GM21786 (cell line): ENCODE measurements around the gene LIFR.
"Not testable (repeated sequence)": the region's sequence is repeated elsewhere in the genome, so short reads cannot be mapped to it uniquely, and the experiment has no call there.

Experiments used
- ATAC-seq: cut with Tn5 transposase; IDR thresholded peaks from one replicate; pipeline ENCODE4 v1.9.1; 2021; ENCODE audit not compliant: unreplicated experiment

LIFR gene

DNA sequence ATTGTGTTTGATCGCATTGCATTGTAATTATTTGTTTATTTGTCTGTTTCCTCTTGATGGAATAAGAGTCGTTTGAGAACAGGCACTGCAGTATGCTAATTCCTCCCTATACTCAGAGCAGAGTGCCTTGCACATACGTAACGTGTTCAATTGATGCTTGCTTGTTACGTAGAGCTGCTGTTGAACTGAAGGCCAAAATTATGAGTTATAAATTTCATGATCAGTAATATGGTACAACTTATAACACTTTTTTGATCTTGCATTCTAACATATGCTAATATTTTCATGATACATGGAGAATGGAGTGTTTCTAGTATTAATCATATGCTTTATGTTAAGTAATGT, 26.5 kb upstream of the LIFR start:
- ATAC-seq, result no peak

DNA sequence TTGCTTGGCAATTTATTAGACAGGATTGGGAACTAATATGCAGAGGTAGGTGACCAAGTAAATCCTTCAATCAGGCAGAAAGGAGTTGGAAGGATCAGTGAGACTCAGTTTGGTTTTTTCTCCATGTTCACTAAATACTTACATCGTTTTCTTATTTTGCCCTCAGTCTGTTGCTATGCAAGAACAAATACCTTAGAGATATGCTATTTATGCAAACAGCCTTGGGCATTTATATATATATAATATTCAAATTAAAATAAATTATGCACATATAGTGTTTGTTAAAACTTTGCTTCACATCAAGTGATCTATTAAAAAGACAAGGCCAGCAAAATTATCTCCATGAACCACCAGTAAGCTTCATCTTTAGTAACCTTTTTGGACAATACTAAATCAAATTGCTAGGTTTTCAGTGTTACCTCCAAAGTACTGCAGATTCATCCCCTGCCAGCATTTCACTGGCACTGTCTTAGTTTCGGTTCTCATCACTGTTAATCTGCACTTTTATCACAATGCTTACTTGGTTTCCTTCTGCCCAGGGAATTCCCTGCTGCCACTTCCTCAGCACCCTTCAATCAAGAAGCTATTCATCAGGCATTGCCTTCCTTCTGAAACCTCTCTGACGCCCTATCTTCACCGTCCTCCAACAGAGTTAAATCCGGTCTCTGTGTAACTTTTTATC, 26.0 kb upstream of the LIFR start:
- ATAC-seq, result no peak

DNA sequence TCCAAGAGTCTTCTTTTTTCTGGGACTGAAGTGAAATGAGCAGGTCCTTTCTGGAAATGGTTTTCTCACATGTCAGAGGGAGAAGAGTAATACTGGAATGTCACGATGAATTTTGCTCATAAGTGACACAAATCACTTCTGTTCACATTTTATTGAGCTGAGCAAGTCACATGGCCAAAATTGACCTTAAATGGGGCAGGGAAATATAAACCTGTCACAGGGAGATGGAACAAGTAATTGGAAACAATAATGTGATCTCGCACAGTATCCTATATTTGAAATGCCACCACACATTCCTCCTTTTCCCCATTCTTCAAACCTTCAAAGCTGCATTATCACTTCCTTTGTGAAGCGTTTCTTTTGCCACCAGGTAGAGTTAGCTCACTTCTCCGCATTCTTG, 25.2 kb upstream of the LIFR start:
- no peak for ATAC-seq

DNA sequence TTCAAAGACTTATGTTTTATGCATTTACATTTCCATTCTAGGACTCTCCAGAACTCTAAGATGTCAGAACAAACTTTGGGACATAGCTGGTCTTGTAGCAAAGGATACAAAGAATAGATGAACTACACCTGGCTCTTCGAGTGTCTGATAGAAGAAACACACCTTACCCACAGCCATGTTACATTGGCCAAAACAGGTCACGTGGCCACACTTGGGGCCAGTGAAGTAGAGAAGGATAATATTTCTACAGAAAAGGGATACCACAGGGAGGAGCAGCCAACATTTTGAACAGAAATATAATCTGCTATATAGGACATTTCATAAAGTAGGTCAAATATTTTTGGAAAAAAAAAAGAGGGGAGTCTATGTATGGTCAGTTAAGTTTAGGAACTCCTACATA, 22.7 kb upstream of the LIFR start:
- ATAC-seq, result no peak

DNA sequence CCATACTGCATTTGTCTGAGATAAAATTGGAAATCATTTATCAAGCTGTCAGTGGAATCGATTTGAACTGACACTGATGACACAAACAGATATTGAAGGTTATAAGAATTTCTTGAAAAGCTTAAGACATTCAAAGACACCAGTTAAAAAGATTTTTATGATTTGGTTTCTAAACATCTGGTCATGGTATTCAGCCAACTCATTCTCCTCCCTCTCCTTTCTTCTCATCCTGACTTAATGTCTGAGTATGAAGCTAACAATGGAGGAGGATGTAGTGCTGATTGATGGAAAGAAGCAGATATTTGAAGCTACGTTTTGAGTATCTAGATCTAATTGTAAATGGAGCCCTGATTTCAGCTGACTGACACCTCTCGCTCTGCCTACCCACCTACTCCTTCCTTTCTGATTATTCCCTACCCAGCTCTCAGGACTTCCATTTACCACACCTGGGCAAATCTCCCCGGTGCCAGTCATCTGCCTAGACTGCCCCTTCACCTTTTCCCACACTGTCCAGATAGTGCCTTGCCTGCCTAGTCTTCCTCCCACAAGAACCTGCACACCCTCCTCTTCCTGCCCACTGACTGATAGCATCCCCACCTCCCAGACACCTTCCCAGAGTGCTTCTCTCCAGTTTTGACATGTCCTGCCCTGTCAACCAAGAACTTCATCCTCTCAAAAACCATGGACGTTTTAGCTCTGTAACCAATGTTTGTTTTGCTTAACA, 20.7 kb upstream of the LIFR start:
- no peak for ATAC-seq

DNA sequence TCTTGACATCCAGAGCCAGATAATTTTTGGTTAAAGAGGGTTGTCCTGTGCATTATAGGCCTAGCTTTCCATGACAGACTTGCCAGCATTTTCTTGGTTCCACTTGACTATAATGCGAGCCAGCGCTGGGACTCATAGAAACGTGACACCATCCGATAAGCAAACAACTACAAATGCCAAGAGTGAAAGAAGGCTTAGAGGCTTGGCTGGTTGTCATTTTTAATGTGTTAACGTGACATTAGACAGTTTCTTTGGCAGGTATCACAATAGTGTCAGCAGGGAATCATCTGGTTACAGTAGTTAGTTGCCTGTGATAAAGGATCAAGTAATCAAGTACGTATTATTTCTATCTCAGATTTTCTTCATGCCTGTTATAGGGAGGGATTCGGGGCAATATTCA, 20.0 kb upstream of the LIFR start:
- no peak for ATAC-seq

DNA sequence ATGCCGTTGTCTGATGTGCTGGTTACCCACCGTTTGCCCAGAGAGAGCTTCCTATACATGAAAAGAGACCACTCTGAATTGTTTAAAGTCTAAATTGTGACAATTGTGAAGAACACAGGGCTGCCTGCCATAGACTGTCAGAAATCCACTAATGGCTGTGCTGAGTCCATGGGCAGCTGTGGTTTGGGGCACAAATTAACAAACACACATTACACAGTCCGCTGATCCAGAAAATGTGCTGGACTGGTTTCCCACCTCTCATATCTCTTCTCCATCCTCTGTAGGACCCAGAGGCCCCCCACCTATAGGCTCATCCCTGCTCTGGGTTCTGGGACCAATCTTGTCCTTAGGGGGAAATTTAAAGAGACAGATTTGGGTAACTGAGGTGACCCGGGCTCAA, 19.0 kb upstream of the LIFR start:
- no peak for ATAC-seq

DNA sequence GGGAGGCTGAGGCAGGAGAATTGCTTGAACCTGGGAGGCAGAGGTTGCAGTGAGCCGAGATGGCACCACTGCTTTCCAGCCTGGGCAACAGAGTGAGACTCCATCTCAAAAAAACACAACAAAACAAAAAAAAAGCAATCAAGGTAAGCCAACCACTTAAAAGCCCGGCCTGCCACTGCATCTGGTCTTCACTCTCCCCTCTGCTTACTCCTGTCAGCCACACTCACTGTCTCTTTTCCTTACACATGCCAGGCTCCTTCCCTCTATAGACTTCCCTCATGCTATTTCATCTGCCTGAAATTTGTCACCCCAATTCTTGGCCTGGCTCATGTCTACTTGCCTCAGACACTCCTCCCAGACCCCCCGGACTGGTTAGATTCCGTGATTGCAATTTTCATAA, 17.6 kb upstream of the LIFR start:
- ATAC-seq, result no peak

DNA sequence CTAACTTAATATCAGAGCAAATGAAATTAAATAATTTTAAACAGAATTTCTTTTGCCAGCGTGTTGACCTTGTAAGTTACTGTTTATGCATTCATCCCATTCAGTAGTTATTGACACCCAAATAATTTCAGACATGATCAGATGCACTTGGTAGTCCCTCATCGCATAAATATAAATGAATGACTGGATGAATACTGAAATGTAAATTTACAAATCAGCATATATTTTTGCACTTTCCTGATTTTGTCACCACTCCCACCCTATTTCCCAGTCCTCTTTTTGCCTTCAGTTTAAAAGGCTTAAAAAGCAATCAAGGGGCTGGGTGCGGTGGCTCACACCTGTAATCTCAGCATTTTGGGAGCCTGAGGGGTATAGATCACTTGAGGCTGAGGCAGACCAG, 17.1 kb upstream of the LIFR start:
- no peak for ATAC-seq

DNA sequence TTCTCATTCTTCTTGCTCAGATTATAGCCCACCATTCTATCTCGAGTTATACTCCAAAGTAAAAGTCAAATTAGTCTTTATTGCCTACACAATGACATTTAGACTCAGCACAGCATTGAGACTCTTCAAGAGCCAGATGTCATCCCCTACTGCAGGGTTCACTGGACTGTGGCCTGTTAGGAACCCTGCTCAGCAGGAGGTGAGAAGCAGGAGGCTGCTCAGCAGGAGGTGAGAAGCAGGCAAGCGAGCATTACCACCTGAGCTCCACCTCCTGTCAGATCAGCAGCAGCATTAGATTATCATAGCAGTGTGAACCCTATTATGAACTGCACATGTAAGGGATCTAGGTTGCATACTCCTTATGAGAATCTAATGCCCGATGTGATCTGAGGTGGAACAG, 12.7 kb upstream of the LIFR start:
- no peak for ATAC-seq

DNA sequence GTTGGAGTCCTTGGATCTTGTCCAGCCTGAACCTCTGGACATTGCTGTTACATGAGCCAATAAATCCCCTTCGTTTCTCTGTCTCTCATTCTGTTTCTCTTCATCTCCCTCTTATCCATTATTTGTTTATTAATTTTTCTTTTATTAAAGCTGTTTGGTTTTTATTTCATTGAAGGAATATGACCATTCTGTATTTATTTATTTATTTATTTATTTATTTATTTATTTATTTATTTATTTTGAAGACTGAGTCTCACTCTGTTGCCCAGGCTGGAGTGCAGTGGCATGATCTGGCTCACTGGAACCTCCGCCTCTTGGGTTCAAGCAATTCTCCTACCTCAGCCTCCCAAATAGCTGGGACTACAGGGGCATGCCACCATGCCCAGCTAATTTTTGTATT, 10.9 kb upstream of the LIFR start:
- ATAC-seq, result not testable (repeated sequence)

DNA sequence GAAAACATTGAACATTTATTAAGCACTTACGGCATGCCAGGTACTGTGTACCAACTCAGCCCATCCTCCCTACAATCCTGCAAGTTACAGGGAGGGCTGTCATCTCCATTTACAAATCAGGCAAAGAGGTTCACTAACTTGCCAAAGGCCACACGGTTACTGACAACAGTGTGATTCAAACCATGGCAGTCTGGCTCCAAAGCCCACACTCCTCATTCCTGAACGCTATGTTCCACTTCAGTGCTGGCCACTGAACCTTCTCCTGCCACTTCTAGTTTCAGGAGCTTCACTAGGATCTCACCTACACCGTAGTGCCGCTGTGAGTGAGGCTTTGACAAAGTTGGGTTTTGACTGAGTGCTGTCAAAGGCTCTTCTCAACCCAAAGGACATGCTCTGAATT, 7.2 kb upstream of the LIFR start:
- ATAC-seq, result no peak

DNA sequence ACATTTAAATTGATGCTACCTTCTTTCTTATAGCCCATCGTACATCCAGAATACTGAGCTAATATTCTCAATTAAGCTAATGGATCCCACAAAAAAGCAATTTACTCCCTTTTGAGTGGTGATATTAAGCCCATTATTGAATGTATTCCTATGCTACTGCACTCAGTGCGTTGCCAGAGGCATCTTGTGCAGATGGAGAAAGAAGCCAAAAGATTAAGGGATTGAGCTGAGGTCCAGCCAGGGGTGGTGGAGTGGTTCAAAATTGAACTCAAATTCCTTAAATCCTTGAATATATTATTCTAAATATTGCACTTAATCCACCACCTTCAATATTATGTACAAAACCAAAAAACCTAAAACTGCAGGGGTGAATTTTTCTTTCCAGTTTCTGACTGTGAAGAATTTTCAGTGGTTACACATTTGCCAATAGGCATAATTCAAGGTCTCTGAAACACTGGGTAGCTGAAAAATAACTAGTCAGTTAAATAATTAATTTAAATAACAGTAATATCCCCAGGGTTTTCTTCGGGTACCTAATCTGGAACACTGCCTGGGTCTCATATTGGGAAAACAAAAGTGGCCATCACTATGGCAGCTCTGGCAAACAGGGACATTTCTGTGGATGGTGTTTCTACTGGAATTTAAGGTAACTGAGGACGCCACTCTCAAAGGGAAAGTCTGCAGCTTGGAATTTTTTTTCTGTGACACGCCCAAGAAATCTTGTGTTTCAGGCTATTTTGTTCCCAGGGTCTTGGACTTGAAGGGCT, 6.2 kb upstream of the LIFR start:
- no peak for ATAC-seq

DNA sequence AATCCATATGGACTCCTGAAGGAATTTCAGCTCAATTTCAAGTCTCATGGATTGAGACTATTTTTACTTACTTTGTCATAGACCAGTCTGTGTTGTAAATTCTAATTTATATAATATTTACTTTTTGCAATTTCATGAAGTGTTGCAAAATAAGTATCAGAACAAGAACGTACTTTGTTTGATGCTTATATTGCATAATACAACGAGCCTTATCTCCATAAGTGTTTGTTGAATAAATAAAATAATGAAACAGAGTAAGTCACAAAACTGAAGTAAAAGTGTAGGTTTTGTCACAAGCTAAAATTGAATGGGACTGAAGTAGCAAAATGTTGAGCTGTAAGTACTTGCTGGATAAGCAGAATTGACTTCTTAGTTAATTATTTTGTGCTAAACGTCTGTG, 3.0 kb upstream of the LIFR start:
- ATAC-seq, result no peak

DNA sequence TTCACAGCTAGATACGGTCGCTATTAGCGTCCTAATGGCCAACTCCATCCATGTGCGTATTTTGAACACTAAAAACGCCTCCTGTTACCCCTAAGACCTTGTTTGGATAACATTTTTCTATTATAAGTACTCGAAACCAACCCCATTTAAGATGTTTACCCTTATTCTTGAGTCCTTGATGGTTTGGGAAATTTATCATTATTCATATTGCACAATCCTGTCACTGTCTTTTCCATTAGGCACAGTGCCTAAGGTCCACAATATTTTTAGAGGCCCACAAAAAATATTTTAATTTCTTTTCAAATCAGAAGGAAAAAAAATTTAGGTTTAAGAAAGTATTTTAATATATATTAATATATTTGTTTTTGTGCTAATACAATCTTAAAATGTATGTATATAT, 1.3 kb upstream of the LIFR start:
- no peak for ATAC-seq

DNA sequence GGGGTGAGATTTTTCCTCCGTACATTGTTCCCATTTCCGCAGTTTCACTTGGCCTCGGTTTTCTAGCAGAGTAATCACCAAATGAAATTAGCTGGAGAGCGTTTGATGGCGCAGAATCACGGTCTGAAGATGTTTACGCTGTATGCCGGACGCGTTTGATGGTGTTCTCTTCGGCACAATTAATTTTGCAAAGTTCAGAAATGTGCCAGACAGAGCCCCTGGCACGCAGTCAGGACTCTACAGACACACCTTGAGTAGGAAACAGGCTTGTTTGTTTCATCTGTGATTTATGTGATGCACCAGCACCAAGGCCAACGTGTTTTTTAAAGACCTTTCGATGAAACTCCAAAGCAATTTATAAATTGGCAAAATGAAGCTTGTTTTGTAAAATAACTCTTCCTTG, 863 bp upstream of the LIFR start:
- ATAC-seq, result no peak

DNA sequence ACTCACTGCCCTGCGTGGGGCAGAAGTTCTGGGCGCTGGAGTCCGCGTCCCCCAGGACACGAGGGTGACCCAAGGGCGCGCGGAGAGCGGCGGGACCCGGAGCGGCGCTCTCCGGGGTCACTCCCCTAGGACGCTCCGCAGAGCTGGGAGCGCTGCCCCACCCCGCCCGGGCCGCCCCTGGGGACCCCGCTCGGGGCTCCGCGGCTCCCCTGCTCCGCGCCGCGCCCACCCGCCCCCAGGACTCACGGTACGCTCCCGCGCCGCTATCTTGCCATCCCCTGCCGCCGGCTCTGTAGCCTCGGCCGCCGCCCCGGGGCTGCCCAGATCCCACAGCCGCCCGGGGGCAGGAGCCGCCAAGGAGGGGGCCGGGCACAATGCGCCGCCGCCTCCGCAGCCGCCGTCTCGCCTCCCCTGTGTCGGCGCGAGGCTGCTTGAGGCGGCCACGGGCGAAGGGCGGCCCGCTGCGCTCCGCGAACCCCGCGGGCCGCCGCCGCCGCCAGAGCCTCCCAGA, 303 bp downstream of the LIFR start:
- ATAC-seq, result no peak

DNA sequence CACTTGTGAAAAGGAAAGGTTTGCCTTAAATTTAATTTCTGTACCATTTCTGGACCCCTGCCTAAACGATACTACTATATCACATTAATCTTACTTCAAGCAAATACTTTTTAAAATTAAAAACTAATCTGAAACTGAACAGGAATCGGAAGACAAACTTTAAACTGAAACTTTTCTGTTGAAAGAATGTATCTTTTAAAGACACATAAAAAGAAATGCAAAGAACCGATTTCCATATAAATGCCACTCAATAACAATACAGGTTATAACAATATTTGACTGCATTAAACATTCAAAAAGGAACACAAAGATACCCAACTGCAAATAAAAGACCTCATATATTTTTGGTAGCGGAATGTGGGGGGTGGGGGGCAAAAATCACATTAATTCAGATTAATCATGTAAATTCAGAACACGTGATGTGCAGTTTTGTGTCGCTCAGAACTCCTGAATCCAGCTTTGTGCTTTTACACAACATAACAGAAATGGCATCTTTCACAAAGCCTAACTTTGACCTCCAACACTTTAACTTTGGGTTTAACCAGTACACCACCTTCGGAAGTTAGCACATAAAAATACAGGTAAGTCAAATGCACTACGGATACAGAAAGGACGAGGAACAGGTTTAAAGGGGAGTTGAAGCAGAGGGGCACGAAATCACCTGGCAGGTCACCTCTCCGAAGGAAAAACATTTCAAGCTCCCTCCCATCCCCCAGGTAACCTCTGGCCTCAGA, 925 bp downstream of the LIFR start:
- ATAC-seq, result no peak

DNA sequence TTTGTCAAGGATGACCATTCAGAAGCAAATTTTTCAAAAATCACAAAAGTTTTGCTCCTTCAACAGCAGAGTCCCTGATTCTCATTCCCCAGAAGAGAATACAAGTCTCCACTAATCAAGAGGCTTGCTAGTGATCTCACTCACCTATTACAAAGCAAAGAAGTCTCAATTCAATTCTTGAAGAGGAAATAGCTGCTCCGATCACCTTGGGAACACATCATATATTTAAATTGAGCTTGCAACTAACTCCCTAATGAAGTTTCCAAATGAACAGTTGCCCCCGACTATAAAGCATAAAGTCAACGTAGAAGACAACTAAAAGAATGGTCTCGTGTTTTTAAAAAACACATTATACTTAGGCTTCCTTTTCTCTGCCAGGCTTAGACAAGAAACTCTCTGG, 1.6 kb downstream of the LIFR start:
- no peak for ATAC-seq

DNA sequence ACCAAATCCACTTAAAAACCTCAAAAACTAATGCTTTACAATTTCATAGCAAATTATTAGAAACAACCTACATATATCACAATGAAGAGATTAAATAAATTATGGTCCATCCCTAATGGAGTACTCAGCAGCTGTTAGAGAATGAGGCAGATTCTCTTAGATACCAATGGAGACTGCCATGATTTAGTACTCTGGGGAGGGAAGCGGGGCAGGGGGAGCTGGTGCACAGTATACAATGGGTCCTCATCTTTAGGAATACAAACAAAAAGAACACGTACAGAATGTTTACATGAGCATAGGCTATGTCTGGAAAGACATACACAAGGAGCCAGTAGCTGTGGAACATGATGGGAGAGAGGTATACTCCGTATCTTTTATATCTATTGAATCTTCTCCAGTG, 2.0 kb downstream of the LIFR start:
- ATAC-seq, result no peak

DNA sequence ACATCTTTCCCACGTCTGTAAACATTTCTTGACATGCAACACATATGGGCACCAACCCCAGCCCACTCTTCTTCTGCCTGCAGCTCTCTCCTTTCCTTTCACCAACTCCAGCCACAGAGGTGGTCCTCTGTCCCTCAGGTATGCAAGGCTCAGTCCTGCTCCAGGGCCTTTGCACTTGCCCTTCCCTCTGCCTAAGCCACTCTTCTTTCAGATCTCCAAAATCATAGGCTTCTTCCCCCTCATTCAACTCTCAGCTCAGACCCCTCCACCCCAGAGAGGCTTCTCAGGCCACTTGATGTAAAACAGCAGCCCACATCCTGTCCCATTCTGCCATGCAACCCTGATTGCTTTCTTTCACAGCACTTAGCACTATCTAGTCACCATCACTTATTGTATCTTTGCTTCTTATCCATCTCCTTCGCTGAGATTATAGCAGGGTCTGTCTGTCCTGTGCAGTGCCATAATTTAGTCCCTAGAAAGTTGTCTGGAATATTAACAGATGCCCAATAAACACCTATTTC, 3.4 kb downstream of the LIFR start:
- no peak for ATAC-seq
